Activated T-helper 2 cell treated with anti-CD3 and anti-CD28 coated beads, Interferon-gamma antibody, Interleukin-2, Interleukin-4, amounts not matched to agents 10 μg/mL and 5 μg/mL and 100 μg/mL, durations not matched to agents 14 hours and 24 hours and 36 hours (primary cell): ENCODE data around the gene CKAP5. TPM values are rescaled to one million over a fixed set of nuclear protein-coding genes. Genes with fewer than 3 reads are reported as not detected.
A peak's percentile ranks its signal among the peaks of the same experiment; 100 is the strongest.
"Not testable (repeated sequence)": the region's sequence is repeated elsewhere in the genome, so short reads cannot be mapped to it uniquely, and the experiment has no call there.

Source experiments
- DNase-seq: peaks from one replicate; pipeline ENCODE4 v3.0.0; 2021; ENCODE audit warnings: low spot score
- H3K27ac Mint-ChIP-seq: one replicate; pipeline ENCODE4 v1.8.0; 2021; ENCODE audit warnings: mixed read lengths
- H3K27me3 Mint-ChIP-seq: one replicate; pipeline ENCODE4 v1.8.0; 2021; ENCODE audit warnings: low read depth, mixed read lengths
- H3K36me3 Mint-ChIP-seq: one replicate; pipeline ENCODE4 v1.8.0; 2021; ENCODE audit warnings: low read depth, mixed read lengths
- H3K4me1 Mint-ChIP-seq: one replicate; pipeline ENCODE4 v1.8.0; 2021; ENCODE audit warnings: low read depth, mixed read lengths
- H3K4me3 Mint-ChIP-seq: one replicate; pipeline ENCODE4 v1.8.0; 2021; ENCODE audit warnings: low read depth, mild to moderate bottlenecking, moderate library complexity, mixed read lengths
- H3K9me3 Mint-ChIP-seq: one replicate; pipeline ENCODE4 v1.8.0; 2021; ENCODE audit warnings: mixed read lengths
- intact Hi-C: fragments of 100-400 bp; cut with micrococcal nuclease; formaldehyde crosslinking; loops from one replicate; pipeline ENCODE4 v1.15.1; 2023
- total RNA-seq: library from RNA; stranded (reverse); gene quantifications from 2 replicates; pipeline ENCODE4 v1.2.3, GENCODE V29; 2022

The CKAP5 gene
- total RNA-seq, 1 donor from 2014 or later, result 127 TPM

- no peak for DNase-seq
- intact Hi-C loops, result no loop called here
- H3K4me1 Mint-ChIP-seq, result peaks cover 8% of the 10 kb centered on the region
Measured at GRCh38 chr11:46801694-46802470, 44.2 kb downstream of the CKAP5 start.

DNA sequence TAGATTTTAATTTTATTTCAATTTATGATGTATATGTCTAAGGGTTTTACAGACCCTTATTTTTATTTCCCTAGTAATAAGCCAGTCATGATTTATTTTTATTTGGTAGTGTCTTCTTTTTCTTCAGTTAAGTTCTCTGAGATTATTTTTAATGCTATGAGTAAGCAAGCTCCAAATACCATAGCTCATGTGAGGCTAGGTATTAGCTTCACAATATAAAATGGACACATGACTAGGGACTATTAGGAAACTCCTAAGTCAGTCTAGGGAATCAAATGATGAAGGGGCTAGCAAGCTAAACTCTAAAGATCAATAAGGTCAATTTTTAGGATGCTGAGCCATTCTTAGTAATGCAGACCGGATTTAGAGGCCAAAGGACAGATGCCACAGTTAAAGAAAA, 45.9 kb downstream of the CKAP5 start:
- H3K4me1 Mint-ChIP-seq, result no peaks in the 10 kb centered on the region
- H3K27ac Mint-ChIP-seq, result no peak overlapping the region
- no peaks in the 10 kb centered on the region for H3K27me3 Mint-ChIP-seq
- H3K4me3 Mint-ChIP-seq, result no peak overlapping the region
- H3K9me3 Mint-ChIP-seq, result no peaks in the 10 kb centered on the region
- DNase-seq, result no peak
- intact Hi-C loops, result no loop called here
- peaks cover 47% of the 10 kb centered on the region for H3K36me3 Mint-ChIP-seq

More at GRCh38 chr11:46801694-46802470, 44.2 kb downstream of the CKAP5 start:
- H3K36me3 Mint-ChIP-seq, result peaks cover 51% of the 10 kb centered on the region
- H3K9me3 Mint-ChIP-seq, result no peaks in the 10 kb centered on the region
- H3K27ac Mint-ChIP-seq, result no peak overlapping the region
- H3K27me3 Mint-ChIP-seq, result no peaks in the 10 kb centered on the region
- H3K4me3 Mint-ChIP-seq, result no peak overlapping the region

DNA sequence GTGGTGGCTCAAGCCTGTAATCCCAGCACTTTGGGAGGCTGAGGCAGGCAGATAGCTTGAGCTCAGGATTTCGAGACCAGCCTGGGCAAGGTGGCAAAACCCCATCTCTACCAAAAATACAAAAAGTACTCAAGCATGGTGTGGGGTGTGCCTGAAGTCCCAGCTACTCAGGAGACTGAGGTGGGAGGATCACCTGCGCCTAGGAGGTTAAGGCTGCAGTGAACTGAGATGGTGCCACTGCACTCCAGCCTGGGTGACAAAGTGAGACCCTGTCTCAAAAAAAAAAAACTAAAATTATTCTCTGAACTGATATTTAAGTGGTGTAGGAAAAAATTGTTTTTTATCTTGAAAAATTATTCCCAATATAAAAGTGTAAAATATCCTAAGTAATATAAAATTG, 46.4 kb downstream of the CKAP5 start:
- H3K27ac Mint-ChIP-seq, intact Hi-C loops, H3K27me3 Mint-ChIP-seq, H3K4me1 Mint-ChIP-seq, H3K4me3 Mint-ChIP-seq, DNase-seq, H3K9me3 Mint-ChIP-seq: not testable (repeated sequence)
- H3K36me3 Mint-ChIP-seq, result peaks cover 51% of the 10 kb centered on the region

- H3K9me3 Mint-ChIP-seq, result no peaks in the 10 kb centered on the region
Measured at GRCh38 chr11:46778416-46778815, 67.7 kb downstream of the CKAP5 start.

DNA sequence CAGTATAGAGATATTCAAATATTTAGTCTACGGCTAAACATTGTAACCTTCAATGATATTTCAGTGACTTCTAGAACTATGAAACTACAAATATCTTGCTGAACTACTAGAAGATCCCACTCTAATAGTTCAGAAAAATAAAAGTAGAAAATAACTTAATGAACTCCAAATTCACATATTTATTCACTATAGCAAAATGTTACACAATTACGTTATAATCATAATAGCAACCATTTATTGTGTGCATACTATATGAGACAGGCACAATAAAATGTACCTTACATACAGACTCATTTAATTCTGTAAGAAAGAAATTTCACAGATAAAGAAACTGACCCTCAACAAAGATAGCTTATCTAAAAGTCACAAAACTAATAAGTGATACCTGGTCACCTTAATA, 69.2 kb downstream of the CKAP5 start:
- Mint-ChIP-seq H3K36me3 (peaks cover 68% of the 10 kb centered on the region), H3K4me3 (no peak overlapping the region), H3K4me1 (no peaks in the 10 kb centered on the region), H3K27me3 (no peaks in the 10 kb centered on the region), H3K9me3 (no peaks in the 10 kb centered on the region), H3K27ac (no peak overlapping the region)
- no peak for DNase-seq
- intact Hi-C loops, result no loop called here

More at GRCh38 chr11:46778416-46778815, 67.7 kb downstream of the CKAP5 start:
- Mint-ChIP-seq H3K4me1 (no peaks in the 10 kb centered on the region), H3K36me3 (peaks cover 73% of the 10 kb centered on the region), H3K27me3 (no peaks in the 10 kb centered on the region), H3K4me3 (no peak overlapping the region), H3K27ac (no peak overlapping the region)
- intact Hi-C loops, result no loop called here
- no peak for DNase-seq

DNA sequence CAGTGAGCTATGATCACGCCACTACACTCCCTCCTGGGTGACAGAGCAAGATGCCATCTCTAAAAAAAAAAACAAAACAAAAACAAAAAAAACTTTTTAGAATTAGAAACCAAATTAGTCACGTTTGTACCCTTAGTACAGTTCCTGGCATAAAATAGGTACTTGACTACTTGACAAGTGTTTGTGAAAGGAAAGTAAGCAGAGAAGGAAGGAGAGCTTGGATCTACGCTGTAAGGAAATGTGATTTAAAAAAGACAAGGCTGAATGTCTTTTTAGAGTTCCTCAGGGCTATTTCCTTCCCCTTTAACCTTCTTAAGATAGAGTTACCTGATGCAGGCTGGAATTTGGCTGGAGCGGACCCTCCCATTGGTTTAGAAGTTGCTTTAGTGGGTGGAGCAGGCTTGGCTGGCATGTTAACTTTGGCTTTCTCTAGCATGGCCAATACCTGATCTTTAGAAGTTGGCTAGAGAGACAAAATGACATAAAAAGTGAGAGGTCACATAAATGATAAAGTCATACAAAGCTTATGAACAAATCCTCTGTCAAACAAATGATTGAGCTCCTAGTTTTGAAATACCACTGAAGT, 76.4 kb downstream of the CKAP5 start:
- Mint-ChIP-seq H3K9me3 (no peaks in the 10 kb centered on the region), H3K27me3 (no peaks in the 10 kb centered on the region), H3K4me3 (no peak overlapping the region), H3K4me1 (no peaks in the 10 kb centered on the region), H3K27ac (no peak overlapping the region), H3K36me3 (peaks cover 52% of the 10 kb centered on the region)
- intact Hi-C loops, result no loop called here
- no peak for DNase-seq

- H3K4me1 Mint-ChIP-seq, result no peaks in the 10 kb centered on the region
- DNase-seq, result no peak
- H3K36me3 Mint-ChIP-seq, result peaks cover 55% of the 10 kb centered on the region
- H3K4me3 Mint-ChIP-seq, result no peak overlapping the region
- intact Hi-C loops, result no loop called here
- no peaks in the 10 kb centered on the region for H3K27me3 Mint-ChIP-seq
- H3K9me3 Mint-ChIP-seq, result no peaks in the 10 kb centered on the region
- no peak overlapping the region for H3K27ac Mint-ChIP-seq
Measured at GRCh38 chr11:46766656-46767055, 79.4 kb downstream of the CKAP5 start.

DNA sequence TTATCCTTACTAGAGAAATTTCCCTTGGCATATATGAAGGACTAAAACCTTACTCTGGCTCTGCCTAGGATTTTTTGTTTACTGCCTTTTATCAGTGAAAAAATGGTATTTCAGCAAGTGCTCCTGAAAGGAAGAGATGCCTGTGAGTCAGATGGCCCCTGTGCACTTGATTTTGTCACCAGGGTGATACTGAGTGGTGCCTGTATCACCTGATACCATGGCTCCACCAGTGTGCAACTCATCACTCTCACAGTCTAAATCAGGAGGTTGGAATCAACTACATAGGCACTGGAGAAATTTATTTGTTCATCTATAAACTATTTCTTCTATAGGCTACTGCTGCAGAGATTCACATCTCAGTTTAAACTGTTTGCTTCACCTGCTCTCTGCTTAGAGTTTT, 83.8 kb downstream of the CKAP5 start:
- Mint-ChIP-seq H3K9me3 (no peaks in the 10 kb centered on the region), H3K27me3 (no peaks in the 10 kb centered on the region), H3K36me3 (peaks cover 72% of the 10 kb centered on the region), H3K4me1 (no peaks in the 10 kb centered on the region), H3K27ac (no peak overlapping the region), H3K4me3 (no peak overlapping the region)
- no peak for DNase-seq
- intact Hi-C loops, result no loop called here

- Mint-ChIP-seq H3K36me3 (peaks cover 72% of the 10 kb centered on the region), H3K27me3 (no peaks in the 10 kb centered on the region), H3K9me3 (no peaks in the 10 kb centered on the region), H3K4me3 (no peak overlapping the region), H3K4me1 (no peaks in the 10 kb centered on the region), H3K27ac (no peak overlapping the region)
- intact Hi-C loops, result no loop called here
- DNase-seq, result no peak
Measured at GRCh38 chr11:46761807-46762206, 84.3 kb downstream of the CKAP5 start.

GRCh38 chr11:46760429-46761128, 85.5 kb downstream of the CKAP5 start:
- intact Hi-C loops, result no loop called here
- no peaks in the 10 kb centered on the region for H3K4me1 Mint-ChIP-seq
- H3K36me3 Mint-ChIP-seq, result peaks cover 75% of the 10 kb centered on the region
- no peak overlapping the region for H3K4me3 Mint-ChIP-seq
- H3K9me3 Mint-ChIP-seq, result no peaks in the 10 kb centered on the region
- DNase-seq, result no peak
- H3K27ac Mint-ChIP-seq, result no peak overlapping the region
- H3K27me3 Mint-ChIP-seq, result no peaks in the 10 kb centered on the region

DNA sequence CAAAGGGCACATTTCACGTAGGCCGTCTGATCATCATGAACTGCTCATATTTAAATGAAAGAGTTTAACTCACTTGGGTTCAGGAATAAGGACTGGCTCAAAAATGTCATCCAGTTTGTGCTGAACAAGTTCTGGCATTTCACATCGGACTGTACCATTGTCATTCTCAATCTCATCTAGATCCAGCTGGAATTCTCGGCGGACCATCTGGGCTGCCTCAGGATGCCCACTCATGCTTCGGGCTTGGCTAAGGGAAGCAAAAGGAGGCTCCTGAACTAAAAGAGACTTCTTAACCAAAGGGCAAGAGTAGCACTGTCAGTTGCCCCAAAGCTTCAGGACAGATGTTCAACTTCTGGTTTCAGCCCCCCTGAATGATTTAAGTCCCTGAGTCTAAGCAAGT, 86.9 kb downstream of the CKAP5 start:
- Mint-ChIP-seq H3K36me3 (peaks cover 78% of the 10 kb centered on the region), H3K4me1 (no peaks in the 10 kb centered on the region), H3K4me3 (no peak overlapping the region), H3K9me3 (no peaks in the 10 kb centered on the region), H3K27ac (no peak overlapping the region), H3K27me3 (no peaks in the 10 kb centered on the region)
- no peak for DNase-seq
- intact Hi-C loops, result no loop called here

- Mint-ChIP-seq H3K27ac (peak overlapping the region; percentile 36), H3K36me3 (peaks cover 72% of the 10 kb centered on the region), H3K27me3 (no peaks in the 10 kb centered on the region), H3K9me3 (no peaks in the 10 kb centered on the region), H3K4me1 (no peaks in the 10 kb centered on the region), H3K4me3 (no peak overlapping the region)
- intact Hi-C loops, result no loop called here
- no peak for DNase-seq
Measured at GRCh38 chr11:46755962-46756361, 90.1 kb downstream of the CKAP5 start.

- no peak for DNase-seq
- no peaks in the 10 kb centered on the region for H3K9me3 Mint-ChIP-seq
- H3K36me3 Mint-ChIP-seq, result peaks cover 86% of the 10 kb centered on the region
- no peaks in the 10 kb centered on the region for H3K4me1 Mint-ChIP-seq
- no peak overlapping the region for H3K27ac Mint-ChIP-seq
- H3K27me3 Mint-ChIP-seq, result no peaks in the 10 kb centered on the region
- intact Hi-C loops, result no loop called here
- no peak overlapping the region for H3K4me3 Mint-ChIP-seq
Measured at GRCh38 chr11:46747150-46747549, 98.9 kb downstream of the CKAP5 start.
